Ectodermal cell (in vitro differentiated cells): ENCODE measurements around the gene KRTAP5-6.

Experiments used
- H3K27ac ChIP-seq: 2 replicates; pipeline ENCODE4 v1.7.0; 2013; ENCODE audit warnings: mild to moderate bottlenecking, low read depth, low read length; ENCODE audit not compliant: insufficient read depth, poor library complexity, severe bottlenecking
- H3K27me3 ChIP-seq: 2 replicates; pipeline ENCODE4 v1.7.0; 2013; ENCODE audit warnings: mild to moderate bottlenecking, low read length; ENCODE audit not compliant: insufficient read depth, control insufficient read depth, poor library complexity, severe bottlenecking
- H3K36me3 ChIP-seq: one replicate; pipeline ENCODE4 v1.7.0; 2013; ENCODE audit warnings: low read length; ENCODE audit not compliant: control insufficient read depth, insufficient read depth
- H3K4me1 ChIP-seq: one replicate; pipeline ENCODE4 v1.7.0; 2013; ENCODE audit warnings: low read length; ENCODE audit not compliant: control insufficient read depth, insufficient read depth
- H3K4me3 ChIP-seq: 2 replicates; pipeline ENCODE4 v1.7.0; 2013; ENCODE audit warnings: low read depth, low read length, control low read depth; ENCODE audit not compliant: insufficient read depth
- H3K9me3 ChIP-seq: 2 replicates; pipeline ENCODE4 v1.7.0; 2013; ENCODE audit warnings: mild to moderate bottlenecking, low read length, moderate library complexity; ENCODE audit not compliant: control insufficient read depth
- WGBS, 2 experiments: methylation state at CpG; one replicate each; pipeline ENCODE4 v1.1.7; 2013; ENCODE audit warnings: missing lambda C conversion rate in 2 of 2; 5-methylcytosine and 5-hydroxymethylcytosine counted together

KRTAP5-6 gene

GRCh38 chr11:1692708-1693326 lies 4.2 kb upstream of the KRTAP5-6 start:
- Histone ChIP-seq H3K27ac (no peak overlapping the region), H3K4me1 (peaks cover 7% of the 10 kb centered on the region), H3K27me3 (no peaks in the 10 kb centered on the region), H3K9me3 (no peaks in the 10 kb centered on the region), H3K4me3 (no peak overlapping the region), H3K36me3 (no peaks in the 10 kb centered on the region)
- 64 to 65% methylated on average over 20 of the region's 20 CpGs for WGBS, 2 experiments

GRCh38 chr11:1693327-1694063 lies 3.5 kb upstream of the KRTAP5-6 start:
- no peaks in the 10 kb centered on the region for H3K36me3 ChIP-seq
- no peak overlapping the region for H3K27ac ChIP-seq
- H3K4me1 ChIP-seq, result peaks cover 7% of the 10 kb centered on the region
- H3K9me3 ChIP-seq, result no peaks in the 10 kb centered on the region
- no peaks in the 10 kb centered on the region for H3K27me3 ChIP-seq
- H3K4me3 ChIP-seq, result peak overlapping the region; percentile 49
- WGBS, 2 experiments, result 21% methylated on average over 37 of the region's 37 CpGs

GRCh38 chr11:1694064-1694845 lies 2.7 kb upstream of the KRTAP5-6 start:
- WGBS, 2 experiments, result 49 to 50% methylated on average over 45 of the region's 45 CpGs
- H3K4me3 ChIP-seq, result peak overlapping the region; percentile 49
- no peaks in the 10 kb centered on the region for H3K27me3 ChIP-seq
- no peak overlapping the region for H3K27ac ChIP-seq
- no peaks in the 10 kb centered on the region for H3K36me3 ChIP-seq
- H3K4me1 ChIP-seq, result peaks cover 7% of the 10 kb centered on the region
- H3K9me3 ChIP-seq, result no peaks in the 10 kb centered on the region

GRCh38 chr11:1694846-1695547 lies 2.0 kb upstream of the KRTAP5-6 start:
- Histone ChIP-seq H3K4me3 (no peak overlapping the region), H3K4me1 (peaks cover 7% of the 10 kb centered on the region), H3K36me3 (no peaks in the 10 kb centered on the region), H3K9me3 (no peaks in the 10 kb centered on the region), H3K27ac (no peak overlapping the region), H3K27me3 (no peaks in the 10 kb centered on the region)
- 93 to 95% methylated on average over 15 of the region's 15 CpGs for WGBS, 2 experiments

GRCh38 chr11:1695548-1696108 lies 1.4 kb upstream of the KRTAP5-6 start:
- Histone ChIP-seq H3K27ac (no peak overlapping the region), H3K4me3 (no peak overlapping the region), H3K36me3 (no peaks in the 10 kb centered on the region), H3K27me3 (no peaks in the 10 kb centered on the region), H3K4me1 (peaks cover 7% of the 10 kb centered on the region), H3K9me3 (no peaks in the 10 kb centered on the region)
- 87 to 92% methylated on average over 3 of the region's 3 CpGs for WGBS, 2 experiments

- H3K27me3 ChIP-seq, result no peaks in the 10 kb centered on the region
- H3K9me3 ChIP-seq, result no peaks in the 10 kb centered on the region
- no peaks in the 10 kb centered on the region for H3K4me1 ChIP-seq
- 89 to 94% methylated on average over 5 of the region's 5 CpGs for WGBS, 2 experiments
- no peaks in the 10 kb centered on the region for H3K36me3 ChIP-seq
- no peak overlapping the region for H3K27ac ChIP-seq
- H3K4me3 ChIP-seq, result no peak overlapping the region
These were observed 2.8 kb downstream of the KRTAP5-6 start for GRCh38 chr11:1699771-1700170.

GRCh38 chr11:1701091-1701807 lies 4.3 kb downstream of the KRTAP5-6 start:
- H3K27me3 ChIP-seq, result no peaks in the 10 kb centered on the region
- WGBS, 2 experiments, result 68 to 72% methylated on average over 10 of the region's 10 CpGs
- no peak overlapping the region for H3K27ac ChIP-seq
- no peaks in the 10 kb centered on the region for H3K4me1 ChIP-seq
- no peaks in the 10 kb centered on the region for H3K36me3 ChIP-seq
- H3K9me3 ChIP-seq, result no peaks in the 10 kb centered on the region
- no peak overlapping the region for H3K4me3 ChIP-seq

- H3K27ac ChIP-seq, result no peak overlapping the region
- H3K27me3 ChIP-seq, result no peaks in the 10 kb centered on the region
- H3K4me1 ChIP-seq, result no peaks in the 10 kb centered on the region
- no peak overlapping the region for H3K4me3 ChIP-seq
- no peaks in the 10 kb centered on the region for H3K36me3 ChIP-seq
- 93 to 95% methylated on average over 8 to 10 of the region's 10 CpGs for WGBS, 2 experiments
- H3K9me3 ChIP-seq, result no peaks in the 10 kb centered on the region
These were observed 5.5 kb downstream of the KRTAP5-6 start for GRCh38 chr11:1702506-1702905.

- Histone ChIP-seq H3K4me3 (no peak overlapping the region), H3K36me3 (no peaks in the 10 kb centered on the region), H3K4me1 (no peaks in the 10 kb centered on the region), H3K27ac (no peak overlapping the region), H3K9me3 (no peaks in the 10 kb centered on the region), H3K27me3 (no peaks in the 10 kb centered on the region)
- WGBS, 2 experiments, result 91 to 92% methylated on average over 5 of the region's 6 CpGs
These were observed 6.2 kb downstream of the KRTAP5-6 start for GRCh38 chr11:1703146-1703545.
